HG02943 (cell line): ENCODE data around the gene DUS1L.

Experiments used
- ATAC-seq: cut with Tn5 transposase; IDR thresholded peaks from one replicate; pipeline ENCODE4 v1.9.1; 2021; ENCODE audit warnings: mild to moderate bottlenecking, low read depth, moderate library complexity; ENCODE audit not compliant: unreplicated experiment

Gene DUS1L

DNA sequence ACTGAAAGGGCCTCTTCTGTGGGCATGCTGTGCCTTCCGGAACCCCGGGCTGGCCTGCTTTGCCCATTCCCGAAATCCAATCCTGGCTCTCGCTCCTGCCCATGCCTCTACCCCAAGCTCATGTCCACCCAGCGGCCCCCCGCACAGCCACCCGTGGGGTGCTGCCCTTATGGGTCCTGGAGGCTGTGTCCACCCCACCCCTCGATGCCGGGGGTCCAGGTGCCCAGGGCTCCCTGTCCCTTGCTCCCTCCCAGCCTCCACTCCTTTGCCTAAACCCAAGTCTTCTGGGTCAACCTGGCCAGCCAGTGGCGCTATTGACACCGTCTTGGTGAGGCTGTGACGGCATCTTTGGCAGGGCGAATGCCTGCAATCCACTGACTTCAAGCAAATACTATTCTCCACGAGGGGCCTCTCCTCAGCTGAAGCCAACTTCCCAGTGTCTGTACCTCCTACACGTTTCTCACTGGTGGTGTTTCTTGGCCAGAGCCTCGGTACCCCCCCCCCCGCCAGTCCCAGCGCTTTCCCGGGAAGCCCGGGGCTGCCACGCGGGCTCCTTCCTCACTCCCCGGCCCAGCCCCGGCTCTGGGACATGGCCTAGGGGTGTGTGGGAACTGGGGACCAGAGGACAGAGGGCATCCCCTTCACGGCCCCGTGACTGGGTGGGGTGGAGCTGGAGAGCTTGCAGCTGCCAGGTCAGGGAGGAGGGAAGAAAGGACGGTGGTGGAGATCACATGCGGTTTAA, 12.2 kb upstream of the DUS1L start:
- no peak for ATAC-seq

DNA sequence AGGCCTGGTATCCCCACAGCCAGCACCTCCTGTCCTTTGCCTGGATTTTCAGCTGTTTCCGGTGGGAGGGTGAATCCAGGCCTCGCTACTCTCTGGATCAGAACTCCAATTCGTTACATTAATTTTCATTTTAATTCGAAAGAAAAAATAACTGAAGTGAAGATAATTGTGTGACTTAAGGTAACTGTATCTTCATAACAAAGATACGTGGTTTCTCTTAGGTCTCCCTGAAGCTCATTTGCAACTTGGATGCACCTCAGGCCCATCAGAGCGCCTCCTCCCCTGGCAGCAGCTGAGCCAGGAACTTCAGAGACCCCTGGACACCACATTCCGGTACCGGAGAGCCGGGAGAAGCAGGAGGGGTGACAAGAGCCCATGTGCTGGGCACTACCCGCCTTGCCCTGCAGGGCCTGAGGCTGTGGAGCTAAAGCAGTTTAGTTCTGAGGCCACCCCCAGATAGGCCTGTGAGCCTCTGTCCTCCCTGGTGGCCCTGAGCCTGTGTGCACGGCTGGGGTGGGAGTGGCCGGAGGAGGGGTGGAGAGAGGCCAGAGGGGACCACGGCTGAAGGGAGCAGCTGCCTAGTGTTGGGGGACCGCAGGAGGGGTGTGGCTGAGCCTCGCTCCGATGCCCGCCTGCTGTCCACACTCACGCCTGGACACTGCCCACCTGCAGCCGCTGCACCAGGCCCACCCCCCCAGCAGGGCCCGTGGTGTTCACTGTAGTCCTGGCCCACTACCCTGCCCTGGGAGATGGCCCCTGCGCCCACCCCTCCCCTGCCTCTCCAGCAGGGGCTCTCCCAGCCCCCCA, 11.4 kb upstream of the DUS1L start:
- ATAC-seq: no peak

DNA sequence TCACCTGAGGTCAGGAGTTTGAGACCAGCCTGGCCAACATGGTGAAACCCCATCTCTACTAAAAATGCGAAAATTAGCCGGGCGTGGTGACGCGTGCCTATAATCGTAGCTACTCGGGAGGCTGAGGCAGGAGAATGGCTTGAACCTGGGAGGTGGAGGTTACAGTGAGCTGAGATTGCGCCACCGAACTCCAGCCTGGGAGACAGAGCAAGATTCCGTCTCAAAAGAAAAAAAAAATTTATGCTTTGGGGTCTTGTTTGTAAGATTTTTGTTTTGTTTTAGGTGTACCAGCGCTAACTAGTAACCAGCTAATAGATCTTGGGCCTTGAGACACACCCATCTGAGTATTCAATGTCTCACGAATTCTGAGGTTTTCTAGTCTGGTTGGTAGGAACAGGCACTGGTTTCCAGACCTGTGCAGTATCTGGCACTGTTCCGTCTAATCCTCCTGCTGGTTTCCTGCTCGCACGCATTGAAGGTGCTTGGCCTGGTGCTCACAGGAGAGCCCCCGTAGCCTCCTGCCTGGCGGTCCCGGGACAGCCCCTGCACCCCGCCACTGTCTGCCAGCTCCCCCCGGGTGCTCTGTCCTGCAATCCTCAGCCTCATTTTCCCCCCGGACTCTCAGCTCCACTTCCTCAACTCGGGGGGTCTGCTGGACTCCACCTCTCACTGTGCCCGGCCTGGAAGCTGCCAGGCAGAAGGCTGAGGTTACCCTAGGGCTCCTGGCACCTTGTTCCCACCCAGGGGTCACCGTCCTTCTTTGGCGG, 10.6 kb upstream of the DUS1L start:
- ATAC-seq: no peak

DNA sequence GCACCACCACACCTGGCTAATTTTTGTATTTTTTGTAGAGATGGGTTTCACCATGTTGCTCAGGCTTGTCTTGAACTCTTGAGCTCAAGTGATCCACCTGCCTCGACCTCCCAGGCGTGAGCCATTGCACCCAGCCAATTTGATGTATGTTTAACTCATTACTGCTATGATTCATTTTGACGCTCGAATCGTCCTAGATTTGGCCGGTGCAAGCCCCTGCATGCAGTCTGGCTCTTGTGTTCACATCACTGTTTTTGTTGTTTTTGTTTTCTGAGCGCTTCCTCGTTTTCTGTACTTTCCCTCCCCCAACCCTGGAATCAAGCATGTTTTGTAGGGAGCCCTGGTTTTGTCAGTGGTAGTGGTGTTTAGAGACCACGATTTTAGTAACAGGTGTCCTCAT, 7.8 kb upstream of the DUS1L start:
- ATAC-seq: no peak

DNA sequence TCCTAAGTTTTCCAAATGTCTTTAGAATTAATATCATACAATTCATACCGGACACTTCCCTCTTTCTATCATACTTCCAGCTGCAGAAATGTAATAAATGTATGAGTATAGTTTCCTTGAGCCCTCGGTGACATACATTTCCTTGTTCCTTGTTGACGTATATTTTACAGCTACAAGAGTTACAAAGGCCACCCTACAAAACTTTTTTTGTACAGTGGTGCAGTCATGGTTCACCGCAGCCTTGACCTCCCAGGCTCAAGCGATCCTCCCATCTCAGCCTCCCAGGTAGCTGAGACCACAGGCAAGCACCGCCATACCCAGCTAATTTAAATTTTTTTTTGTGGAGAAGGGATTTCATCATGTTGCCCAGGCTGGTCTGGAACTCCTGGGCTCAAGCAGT, 7.2 kb upstream of the DUS1L start:
- no peak for ATAC-seq

DNA sequence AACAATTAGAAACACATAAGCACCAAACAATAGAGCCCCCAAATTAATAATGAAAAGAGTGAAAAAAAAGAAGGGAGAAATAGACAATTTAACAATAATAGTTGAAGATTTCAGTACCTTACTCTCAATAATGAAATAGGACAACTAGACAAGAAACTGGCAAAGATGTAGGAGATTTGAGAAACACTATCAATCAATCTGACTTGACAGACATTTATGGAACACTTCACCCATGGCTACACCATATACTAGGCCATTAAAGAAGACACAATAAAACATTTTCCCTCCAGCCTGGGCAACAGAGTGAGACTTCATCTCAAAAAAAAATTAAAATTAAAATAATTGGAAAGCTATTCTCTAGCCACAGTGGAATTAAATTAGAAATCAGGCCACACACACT, 5.0 kb upstream of the DUS1L start:
- ATAC-seq: no peak

DNA sequence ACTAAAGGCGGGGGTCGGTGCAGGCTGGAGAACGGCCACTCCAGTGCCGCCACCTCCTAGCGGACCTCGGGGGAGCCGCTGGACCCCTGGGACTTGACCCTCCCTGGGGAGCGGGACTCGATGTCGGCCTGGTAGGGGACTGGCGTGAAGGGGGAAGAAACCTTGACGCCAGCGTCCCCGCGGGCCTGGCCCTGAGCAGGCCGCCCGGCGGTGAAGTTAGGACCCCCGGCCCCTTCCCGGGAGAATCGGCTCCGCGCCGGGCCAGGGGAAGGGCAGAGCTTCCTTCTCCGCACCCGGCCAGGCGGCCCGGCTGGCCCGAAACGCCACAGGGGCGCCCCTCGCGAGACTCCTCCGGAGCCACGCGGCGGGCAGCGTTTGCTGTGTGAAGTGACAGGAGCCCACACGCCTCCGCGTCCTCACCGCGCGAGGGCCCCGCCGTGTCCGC, 389 bp downstream of the DUS1L start:
- no peak for ATAC-seq

DNA sequence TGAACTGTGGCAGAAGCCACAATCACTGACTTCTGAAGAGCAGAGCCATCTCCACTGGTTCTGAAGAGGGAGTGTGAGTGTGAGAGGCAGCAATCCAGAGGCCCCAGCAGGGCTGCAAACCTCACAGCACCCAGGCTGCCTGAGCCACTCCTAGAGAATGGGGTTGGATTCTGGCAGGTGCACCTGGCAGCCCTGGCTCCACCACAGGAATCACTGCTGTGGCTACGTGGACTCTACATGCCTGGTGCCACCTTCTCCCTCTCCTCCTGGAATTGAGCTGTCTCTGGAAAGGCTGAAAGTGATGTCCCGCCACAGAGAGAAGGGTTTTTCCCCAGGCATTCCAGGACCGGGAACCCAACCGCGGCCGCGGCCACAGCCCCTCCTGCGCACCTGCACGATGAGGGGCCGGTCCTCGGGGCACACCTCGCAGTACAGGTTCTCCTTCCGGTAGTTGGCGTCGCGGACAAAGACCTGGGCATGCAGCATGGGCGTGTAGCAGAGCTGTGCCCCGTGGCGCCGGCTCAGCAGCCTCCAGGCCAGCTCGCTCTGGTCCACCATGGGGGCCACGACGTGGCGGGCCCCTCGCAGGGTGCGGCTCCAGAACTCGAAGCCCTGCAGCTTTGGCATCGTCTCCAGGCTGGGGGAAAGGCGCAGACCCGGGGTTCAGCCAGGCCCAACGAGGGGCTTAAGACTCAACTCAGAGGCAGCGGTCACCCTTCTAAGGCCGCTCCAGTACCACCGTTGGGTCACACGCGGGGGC, 991 bp downstream of the DUS1L start:
- no peak for ATAC-seq

DNA sequence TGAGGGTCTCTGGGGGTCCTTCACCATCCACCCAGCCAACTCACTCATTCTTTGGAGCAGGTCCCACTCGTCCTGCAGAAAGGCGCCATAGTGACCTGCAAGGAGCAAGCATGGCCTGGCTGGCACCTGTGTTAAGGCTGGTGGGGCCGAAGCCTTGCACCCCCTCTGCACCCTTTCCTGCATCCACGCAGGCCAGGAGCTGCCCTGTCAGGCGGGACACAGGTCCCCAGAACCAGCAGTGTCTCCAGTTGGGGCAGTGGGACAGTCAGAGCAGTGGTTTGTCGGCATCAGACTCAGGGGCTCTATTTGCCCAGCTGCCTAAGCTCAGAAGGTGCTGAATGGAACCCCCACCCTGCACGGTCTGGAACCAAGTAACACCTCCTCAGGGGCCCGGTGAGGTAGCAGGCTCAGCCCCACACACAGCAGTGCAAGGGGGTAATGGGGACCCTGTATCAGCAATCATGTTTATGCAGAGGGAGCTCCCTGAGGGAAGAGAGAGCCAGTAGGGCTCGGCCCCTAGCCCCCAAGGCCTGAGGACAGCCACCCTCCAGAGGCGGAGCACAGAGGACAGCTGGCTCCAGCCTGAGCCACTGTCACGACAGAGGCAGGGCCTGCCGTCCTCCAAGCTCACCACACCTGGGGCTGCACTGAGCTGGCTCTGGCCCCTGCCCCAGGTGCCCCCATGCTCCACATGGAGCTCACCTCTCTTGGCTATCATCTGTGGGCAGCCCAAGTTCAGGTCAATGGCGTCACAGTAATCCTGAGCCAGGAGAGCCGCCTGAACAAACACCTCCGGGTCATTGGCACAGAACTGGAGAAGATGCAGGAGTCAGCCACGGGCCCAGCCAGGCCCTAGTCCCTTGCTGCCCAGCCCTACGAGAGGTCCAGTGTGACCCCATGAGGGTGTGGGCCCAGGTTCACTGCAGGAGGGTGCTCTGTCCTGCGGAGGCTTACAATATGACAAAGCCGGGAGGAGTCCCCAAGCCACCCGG, 1.9 kb downstream of the DUS1L start:
- ATAC-seq: no peak

DNA sequence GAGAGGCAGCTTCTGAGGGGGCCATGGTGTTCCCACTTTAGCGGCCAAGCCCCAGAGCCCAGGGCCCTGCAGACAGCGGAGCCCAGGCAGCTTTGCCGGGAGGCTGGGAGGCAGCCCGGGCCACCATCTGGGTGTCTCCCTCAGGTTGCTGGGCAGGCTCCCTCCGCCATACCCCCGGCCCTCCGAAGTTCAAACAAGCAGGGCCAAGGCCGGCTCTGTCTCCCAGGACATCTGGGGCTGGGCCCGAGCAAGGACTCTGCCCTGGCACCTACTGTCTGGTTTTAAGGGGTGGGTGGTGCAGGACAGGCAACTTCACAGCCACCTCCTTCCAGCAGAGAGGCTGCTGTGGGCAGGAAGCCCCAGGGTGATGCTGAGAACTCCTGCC, 2.6 kb downstream of the DUS1L start:
- ATAC-seq: no peak

DNA sequence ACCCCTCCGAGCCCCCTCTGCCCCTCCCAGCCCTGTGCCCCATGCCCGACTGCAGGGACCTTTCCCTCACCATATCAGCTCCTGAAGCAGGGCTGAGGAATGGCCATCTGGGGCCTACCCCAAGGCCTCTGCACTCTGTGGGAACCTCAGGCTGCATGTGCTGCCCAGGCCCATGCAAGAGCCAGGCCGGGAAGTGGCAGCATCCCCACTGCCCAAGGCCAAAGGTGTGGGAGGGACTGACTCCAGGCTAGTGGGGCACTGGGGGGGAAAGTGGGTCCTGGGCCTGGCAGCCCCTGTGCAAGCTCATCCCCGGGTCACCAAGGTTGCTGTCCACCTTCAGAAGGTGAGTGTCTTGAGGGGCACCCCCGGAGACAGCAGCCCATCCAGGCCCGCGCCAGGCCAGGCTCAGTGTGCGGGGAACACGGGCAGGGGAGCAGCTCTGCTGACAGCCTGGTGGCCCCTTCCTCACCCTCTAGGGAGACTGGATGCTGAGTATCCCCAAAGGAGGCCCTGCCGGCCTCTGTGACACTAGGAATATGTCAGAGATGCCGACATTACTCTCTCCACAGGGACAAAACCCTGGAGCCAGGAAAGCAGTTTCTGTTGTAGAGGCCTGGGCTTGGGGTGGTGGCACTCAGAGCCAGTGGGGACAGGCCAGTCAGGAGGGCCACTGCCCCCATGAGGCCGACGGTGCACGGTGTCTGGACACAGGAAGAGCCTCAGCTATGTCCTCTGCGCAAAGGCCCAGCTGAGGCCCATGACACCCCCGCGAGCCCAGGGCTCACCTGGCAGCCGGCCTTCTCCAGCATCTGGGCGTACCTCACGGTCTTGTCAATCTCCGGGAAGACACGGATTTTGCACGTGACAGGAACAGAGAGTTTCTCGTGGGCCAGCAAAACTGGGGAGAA, 3.3 kb downstream of the DUS1L start:
- ATAC-seq: no peak

DNA sequence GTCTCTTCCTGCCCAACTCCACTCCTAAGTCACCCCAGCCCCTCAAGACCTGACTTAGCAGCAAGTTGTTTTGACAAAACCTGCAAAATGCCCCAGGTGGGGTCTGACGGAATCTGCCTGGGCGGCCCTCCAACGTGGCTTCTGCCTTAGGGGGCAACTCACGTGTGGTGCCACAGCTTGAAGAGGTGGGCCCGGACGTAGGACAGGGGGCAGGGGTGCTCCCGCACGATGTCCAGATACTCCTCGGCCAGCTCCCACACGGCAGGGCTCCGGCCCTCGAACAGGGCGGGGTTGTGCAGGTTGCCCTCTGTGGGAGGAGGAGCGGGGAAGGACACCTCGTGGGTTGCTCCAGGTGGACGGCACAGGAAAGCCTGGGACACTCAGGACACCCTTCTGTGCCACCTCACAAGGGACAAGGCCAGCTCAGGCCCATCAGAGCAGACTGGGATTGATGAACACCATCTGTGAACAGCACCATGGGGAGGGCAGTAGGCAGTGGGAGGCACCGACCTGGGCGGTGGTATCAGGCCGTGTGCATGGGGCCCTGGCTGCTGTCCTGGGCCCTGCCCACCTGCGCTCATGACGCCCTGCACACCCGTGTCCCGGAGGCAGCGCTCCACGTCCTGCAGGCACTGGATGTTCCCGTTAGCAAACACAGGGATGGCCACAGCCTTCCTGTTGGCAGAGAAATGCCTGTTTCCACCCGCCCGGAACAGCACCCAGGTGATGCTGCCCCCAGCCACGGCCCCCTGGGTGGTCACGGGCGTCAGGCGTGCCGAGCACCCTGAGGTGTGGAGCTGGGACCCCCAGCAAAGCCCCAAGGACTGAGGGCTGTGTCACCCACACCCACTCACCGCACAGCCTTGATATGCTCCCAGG, 4.3 kb downstream of the DUS1L start:
- no peak for ATAC-seq

DNA sequence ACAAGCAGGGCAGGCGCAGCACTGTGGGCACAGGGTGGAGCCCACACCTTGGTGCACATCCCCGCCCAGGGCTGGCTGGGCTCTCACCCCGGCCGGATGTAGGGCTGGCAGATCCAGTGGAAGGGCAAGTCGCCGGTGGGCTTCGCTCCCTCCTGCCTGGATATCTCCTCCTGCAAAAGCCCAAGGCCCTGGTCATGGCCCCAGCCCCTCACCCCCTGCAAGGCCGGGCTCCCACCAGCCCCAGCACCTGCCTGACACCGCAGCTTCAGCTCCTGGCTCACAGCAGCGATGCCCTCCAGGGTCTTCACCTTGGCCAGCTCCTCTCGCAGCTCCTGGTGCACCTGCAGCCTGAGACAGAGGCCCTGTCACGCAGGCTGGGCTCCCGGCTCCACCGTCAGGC, 5.0 kb downstream of the DUS1L start:
- ATAC-seq: no peak

DNA sequence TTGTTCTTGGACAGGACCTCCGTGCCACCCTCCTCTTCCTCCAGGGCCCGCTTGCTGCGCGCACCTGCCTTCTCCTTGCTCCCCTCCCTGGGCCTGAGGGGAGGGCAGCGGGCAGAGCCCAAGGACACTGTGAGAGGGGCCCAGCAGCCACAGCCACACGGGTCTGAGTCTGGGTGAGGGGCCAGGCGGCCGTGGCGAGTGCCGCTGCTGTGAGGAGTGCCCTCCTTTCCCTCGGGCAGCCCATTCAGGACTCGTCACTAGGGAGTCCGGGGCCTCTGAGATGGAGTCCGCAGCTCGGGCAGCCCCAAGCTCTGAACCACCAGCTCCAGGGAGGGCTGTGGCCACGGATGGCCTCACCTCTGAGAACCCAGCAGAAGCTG, 5.6 kb downstream of the DUS1L start:
- ATAC-seq: no peak

DNA sequence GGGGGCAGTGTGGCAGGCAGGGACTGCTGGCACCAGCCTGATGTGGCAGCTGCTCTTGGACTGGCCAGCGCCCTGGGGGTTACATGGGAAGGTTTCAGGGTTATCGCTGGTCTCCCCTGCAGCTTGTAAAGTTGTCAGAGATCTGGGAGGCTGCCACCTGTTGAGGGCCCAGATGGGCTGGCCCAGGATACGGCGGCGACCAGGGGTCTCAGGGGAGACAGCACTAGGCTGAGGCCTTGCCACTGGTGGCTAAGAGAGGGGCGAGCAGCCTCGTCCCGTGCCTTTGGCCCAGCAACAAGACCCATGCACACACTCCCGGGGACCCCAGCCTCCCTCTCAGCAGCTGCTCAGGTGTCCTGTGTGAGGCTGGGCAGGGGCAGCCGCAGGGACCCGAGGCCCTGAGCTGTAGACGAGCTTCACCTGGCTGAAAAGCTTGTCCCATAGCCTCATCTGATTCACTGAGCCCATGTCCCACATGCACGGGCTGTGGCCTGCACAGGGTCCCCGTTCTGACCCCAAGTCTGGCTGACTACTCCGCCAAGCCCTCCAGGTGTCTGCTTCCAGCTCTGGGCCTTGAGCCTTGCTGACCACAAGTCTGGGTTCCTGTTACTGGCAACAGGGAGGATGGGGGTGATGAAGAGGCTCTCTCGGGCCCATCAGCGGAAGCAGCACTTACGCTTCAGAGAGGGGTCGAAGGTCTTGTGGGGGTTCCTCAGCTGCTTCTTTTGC, 6.2 kb downstream of the DUS1L start:
- ATAC-seq: no peak

DNA sequence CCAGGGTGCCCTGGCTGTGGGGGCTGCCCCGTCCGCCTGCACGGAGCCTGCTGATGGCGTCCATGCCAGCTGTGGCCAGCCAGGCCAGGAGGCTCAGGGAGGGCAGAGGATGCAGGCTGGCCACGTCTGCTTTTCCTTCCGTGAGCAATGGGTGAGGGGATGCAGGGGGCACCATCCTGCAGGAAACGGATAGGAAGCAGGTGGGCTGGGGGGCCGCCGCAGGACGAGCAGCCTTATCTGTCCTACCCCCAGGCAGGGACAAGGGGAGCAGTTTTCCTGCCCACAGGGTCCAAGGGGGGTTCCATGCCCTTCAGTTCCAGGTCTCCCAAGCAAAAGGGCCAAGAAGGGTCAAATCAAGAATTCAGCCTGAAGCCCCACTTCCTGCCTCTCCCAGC, 6.8 kb downstream of the DUS1L start:
- ATAC-seq: no peak
